Endodermal cell (in vitro differentiated cells): ENCODE data around the gene LARP1. TPM values are rescaled to one million over a fixed set of nuclear protein-coding genes. Genes with fewer than 3 reads are reported as not detected.

Source experiments
- DNase-seq: peaks from one replicate; pipeline ENCODE4 v3.0.0-alpha.2; 2017
- H3K27ac ChIP-seq: 2 replicates; pipeline ENCODE4 v1.5.1; 2013; ENCODE audit warnings: mild to moderate bottlenecking, low read depth, low read length, moderate library complexity
- H3K27me3 ChIP-seq: 2 replicates; pipeline ENCODE4 v1.6.1; 2013; ENCODE audit warnings: mild to moderate bottlenecking, low read length, moderate library complexity; ENCODE audit not compliant: insufficient read depth, control insufficient read depth, poor library complexity, severe bottlenecking
- H3K36me3 ChIP-seq: 2 replicates; pipeline ENCODE4 v1.7.0; 2013; ENCODE audit warnings: mild to moderate bottlenecking, low read length, moderate library complexity; ENCODE audit not compliant: control insufficient read depth, insufficient read depth
- H3K4me1 ChIP-seq: one replicate; pipeline ENCODE4 v1.7.0; 2013; ENCODE audit warnings: low read length; ENCODE audit not compliant: control insufficient read depth, insufficient read depth
- H3K4me3 ChIP-seq: 2 replicates; pipeline ENCODE4 v1.5.1; 2013; ENCODE audit warnings: mild to moderate bottlenecking, low read length, moderate library complexity
- H3K9ac ChIP-seq: 2 replicates; pipeline ENCODE4 v1.6.1; 2013; ENCODE audit warnings: mild to moderate bottlenecking, low read length, moderate library complexity; ENCODE audit not compliant: poor library complexity, severe bottlenecking; ENCODE audit errors: extremely low read depth
- H3K9me3 ChIP-seq: 2 replicates; pipeline ENCODE4 v1.6.1; 2013; ENCODE audit warnings: mild to moderate bottlenecking, low read length, moderate library complexity; ENCODE audit not compliant: control insufficient read depth
- H3K27ac Mint-ChIP-seq: 2 replicates; pipeline ENCODE4 v1.8.0; 2020; ENCODE audit warnings: mixed read lengths
- H3K27me3 Mint-ChIP-seq: 2 replicates; pipeline ENCODE4 v1.8.0; 2021; ENCODE audit warnings: mild to moderate bottlenecking, mixed read lengths; ENCODE audit not compliant: insufficient read depth
- H3K36me3 Mint-ChIP-seq: 2 replicates; pipeline ENCODE4 v1.8.0; 2020; ENCODE audit warnings: low read depth, mixed read lengths
- H3K4me1 Mint-ChIP-seq: 2 replicates; pipeline ENCODE4 v1.8.0; 2020; ENCODE audit warnings: mixed read lengths
- H3K4me3 Mint-ChIP-seq: 2 replicates; pipeline ENCODE4 v1.8.0; 2020; ENCODE audit warnings: mild to moderate bottlenecking, moderate library complexity, mixed read lengths
- H3K9me3 Mint-ChIP-seq: 2 replicates; pipeline ENCODE4 v1.8.0; 2020; ENCODE audit warnings: mild to moderate bottlenecking, mixed read lengths
- WGBS, 2 experiments: methylation state at CpG; one replicate each; pipeline versions ENCODE4 v1.1.5 to v1.1.7; 2013; ENCODE audit warnings: missing lambda C conversion rate in 2 of 2, mixed read lengths in 1 of 2; ENCODE audit not compliant: insufficient coverage in 1 of 2, insufficient read length in 1 of 2; 5-methylcytosine and 5-hydroxymethylcytosine counted together
- microRNA-seq: library from miRNA; unstranded; fragments of <30 nt; microRNA quantifications from one replicate; pipeline ENCODE4 v1.2.0, GENCODE V29; 2020; ENCODE audit warnings: borderline microRNAs expressed
- total RNA-seq, 2 donors: library from RNA; stranded (reverse); fragmentation: NEBNext Ultra II Directional in 1 of 2; extraction: Animal tissue kit (Norgen Biotek cat#: 25700) in 1 of 2; gene quantifications; 2 replicates in 1 of 2; 3 replicates in 1 of 2; pipeline ENCODE4 v1.2.1, GENCODE V29; 2021
- TF ChIP-seq, protein P1 (sequence below): fragments of 200-600 bp; sonication (generic); conservative IDR thresholded peaks from 2 replicates; pipeline ENCODE4 v1.5.0; 2021; ENCODE audit warnings: antibody characterized with exemption, mild to moderate bottlenecking

Gene LARP1
- total RNA-seq, 2 donors from 2014 or later = 193 to 273 TPM

DNA sequence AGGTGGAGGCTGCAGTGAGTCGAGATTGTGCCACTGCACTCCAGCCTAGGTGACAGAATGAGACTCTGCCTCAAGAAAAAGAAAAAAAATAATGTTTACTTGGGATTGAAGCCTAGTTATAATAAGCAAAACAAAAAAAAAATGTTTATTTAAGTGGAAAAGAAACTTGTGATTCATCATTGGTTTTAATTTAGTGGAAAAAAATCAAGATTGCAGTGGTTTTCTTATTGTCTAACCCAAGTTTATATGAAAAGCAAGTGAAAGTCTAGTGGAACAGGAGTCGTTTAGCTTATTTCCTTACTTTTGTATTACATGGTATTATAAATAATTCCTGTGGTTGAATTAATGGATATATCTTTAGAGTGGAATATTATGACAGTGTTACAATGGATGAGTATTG, 111.7 kb downstream of the LARP1 start:
- Histone ChIP-seq H3K9ac (no peak overlapping the region), H3K9me3 (no peaks in the 10 kb centered on the region), H3K4me1 (no peaks in the 10 kb centered on the region), H3K27me3 (no peaks in the 10 kb centered on the region), H3K36me3 (peaks cover 60% of the 10 kb centered on the region), H3K27ac (no peak overlapping the region), H3K4me3 (no peak overlapping the region)
- H3K4me1 Mint-ChIP-seq = no peaks in the 10 kb centered on the region
- H3K27ac Mint-ChIP-seq = no peak overlapping the region
- no peaks in the 10 kb centered on the region for H3K9me3 Mint-ChIP-seq
- DNase-seq = no peak
- 83 to 86% methylated on average over 1 to 2 of the region's 2 CpGs for WGBS, 2 experiments
- H3K4me3 Mint-ChIP-seq = no peak overlapping the region
- TF ChIP-seq, protein P1, sequence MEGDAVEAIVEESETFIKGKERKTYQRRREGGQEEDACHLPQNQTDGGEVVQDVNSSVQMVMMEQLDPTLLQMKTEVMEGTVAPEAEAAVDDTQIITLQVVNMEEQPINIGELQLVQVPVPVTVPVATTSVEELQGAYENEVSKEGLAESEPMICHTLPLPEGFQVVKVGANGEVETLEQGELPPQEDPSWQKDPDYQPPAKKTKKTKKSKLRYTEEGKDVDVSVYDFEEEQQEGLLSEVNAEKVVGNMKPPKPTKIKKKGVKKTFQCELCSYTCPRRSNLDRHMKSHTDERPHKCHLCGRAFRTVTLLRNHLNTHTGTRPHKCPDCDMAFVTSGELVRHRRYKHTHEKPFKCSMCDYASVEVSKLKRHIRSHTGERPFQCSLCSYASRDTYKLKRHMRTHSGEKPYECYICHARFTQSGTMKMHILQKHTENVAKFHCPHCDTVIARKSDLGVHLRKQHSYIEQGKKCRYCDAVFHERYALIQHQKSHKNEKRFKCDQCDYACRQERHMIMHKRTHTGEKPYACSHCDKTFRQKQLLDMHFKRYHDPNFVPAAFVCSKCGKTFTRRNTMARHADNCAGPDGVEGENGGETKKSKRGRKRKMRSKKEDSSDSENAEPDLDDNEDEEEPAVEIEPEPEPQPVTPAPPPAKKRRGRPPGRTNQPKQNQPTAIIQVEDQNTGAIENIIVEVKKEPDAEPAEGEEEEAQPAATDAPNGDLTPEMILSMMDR = no peak
- no peaks in the 10 kb centered on the region for H3K27me3 Mint-ChIP-seq
- H3K36me3 Mint-ChIP-seq = peaks cover 56% of the 10 kb centered on the region

Small RNA genes within 50 kb of the gene (microRNA-seq; reads per million reads assigned to microRNA genes)
- not detected for gene MIR378H

Other genes with a start within 250 kb of the LARP1 start
- gene FAXDC2, start 95.2 kb downstream of the LARP1 start, total RNA-seq = 1 to 10 TPM; 2.3 to 6.2 TPM
- 10 to 100 TPM; 44.6 to 48.8 TPM for gene CNOT8, start 103.2 kb downstream of the LARP1 start, total RNA-seq
- 10 to 100 TPM; 25.6 to 26.4 TPM for gene GEMIN5, start 182.8 kb downstream of the LARP1 start, total RNA-seq
- 10 to 100 TPM; 84.3 to 96.6 TPM for gene MRPL22, start 185.7 kb downstream of the LARP1 start, total RNA-seq